PFSK-1 (cell line): Measurements from ENCODE around the gene ABHD16A.
A peak's percentile ranks its signal among the peaks of the same experiment; 100 is the strongest.

Experiments used
- POLR2AphosphoS5 ChIP-seq: IDR thresholded peaks from 2 replicates; pipeline ENCODE4 v1.6.1; 2012; ENCODE audit warnings: low read depth, mild to moderate bottlenecking, control low read depth, low read length, moderate library complexity
- TAF1 ChIP-seq: IDR thresholded peaks from 2 replicates; pipeline ENCODE4 v1.6.1; 2012; ENCODE audit warnings: low read length, control low read depth, borderline replicate concordance; ENCODE audit not compliant: insufficient read depth
- TF ChIP-seq, protein P1 (sequence below), 2 experiments: IDR thresholded peaks; 2 replicates each; pipeline versions ENCODE4 v1.6.1 to v1.8.0; 2011 to 2012; ENCODE audit warnings: low read depth in 2 of 2, low read length in 2 of 2, control low read depth in 1 of 2, inconsistent platforms in 1 of 2, mild to moderate bottlenecking in 1 of 2, moderate library complexity in 1 of 2; ENCODE audit not compliant: insufficient read depth in 1 of 2

DNA sequence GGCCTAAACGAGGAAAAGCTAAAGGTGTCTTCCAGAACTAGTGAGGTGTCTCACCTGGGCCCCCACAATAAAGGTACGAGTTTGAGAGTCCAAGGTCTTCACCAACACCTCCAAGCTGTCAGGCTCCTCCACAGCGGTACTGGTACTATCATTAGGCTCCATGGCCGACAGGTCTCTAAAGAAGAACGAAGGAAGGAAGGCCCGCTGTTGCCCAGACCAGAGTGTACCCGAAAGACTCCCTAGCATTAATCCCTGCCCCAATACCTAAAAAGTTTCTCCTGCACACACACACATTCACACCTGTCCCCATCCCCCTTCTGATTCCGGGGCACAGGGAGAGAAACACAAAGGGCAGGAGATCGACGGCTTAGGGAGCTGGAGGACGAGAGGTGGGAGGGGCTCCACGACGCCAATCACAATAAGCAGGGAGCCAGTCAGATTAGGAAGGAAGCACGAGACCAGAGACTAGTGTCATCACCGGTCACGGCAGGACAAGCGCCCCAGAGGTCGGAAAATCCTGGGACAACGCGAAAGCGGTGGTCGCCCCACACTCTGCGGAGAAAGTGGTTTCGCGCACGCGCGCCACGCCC is 51.4 kb downstream of the ABHD16A start:
- TF ChIP-seq POLR2AphosphoS5, result no peak; the same call in 1 of the 2 replicates
- TF ChIP-seq, protein P1, sequence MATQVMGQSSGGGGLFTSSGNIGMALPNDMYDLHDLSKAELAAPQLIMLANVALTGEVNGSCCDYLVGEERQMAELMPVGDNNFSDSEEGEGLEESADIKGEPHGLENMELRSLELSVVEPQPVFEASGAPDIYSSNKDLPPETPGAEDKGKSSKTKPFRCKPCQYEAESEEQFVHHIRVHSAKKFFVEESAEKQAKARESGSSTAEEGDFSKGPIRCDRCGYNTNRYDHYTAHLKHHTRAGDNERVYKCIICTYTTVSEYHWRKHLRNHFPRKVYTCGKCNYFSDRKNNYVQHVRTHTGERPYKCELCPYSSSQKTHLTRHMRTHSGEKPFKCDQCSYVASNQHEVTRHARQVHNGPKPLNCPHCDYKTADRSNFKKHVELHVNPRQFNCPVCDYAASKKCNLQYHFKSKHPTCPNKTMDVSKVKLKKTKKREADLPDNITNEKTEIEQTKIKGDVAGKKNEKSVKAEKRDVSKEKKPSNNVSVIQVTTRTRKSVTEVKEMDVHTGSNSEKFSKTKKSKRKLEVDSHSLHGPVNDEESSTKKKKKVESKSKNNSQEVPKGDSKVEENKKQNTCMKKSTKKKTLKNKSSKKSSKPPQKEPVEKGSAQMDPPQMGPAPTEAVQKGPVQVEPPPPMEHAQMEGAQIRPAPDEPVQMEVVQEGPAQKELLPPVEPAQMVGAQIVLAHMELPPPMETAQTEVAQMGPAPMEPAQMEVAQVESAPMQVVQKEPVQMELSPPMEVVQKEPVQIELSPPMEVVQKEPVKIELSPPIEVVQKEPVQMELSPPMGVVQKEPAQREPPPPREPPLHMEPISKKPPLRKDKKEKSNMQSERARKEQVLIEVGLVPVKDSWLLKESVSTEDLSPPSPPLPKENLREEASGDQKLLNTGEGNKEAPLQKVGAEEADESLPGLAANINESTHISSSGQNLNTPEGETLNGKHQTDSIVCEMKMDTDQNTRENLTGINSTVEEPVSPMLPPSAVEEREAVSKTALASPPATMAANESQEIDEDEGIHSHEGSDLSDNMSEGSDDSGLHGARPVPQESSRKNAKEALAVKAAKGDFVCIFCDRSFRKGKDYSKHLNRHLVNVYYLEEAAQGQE (IDR thresholded peaks at IDR 0.05; ENCODE audit: insufficient read depth in 1 of 2, low read depth in 2 of 2, low read length in 2 of 2), result no peak
- peak; percentile 11; the same call in 1 of the 2 replicates for TF ChIP-seq TAF1
